Measurements from ENCODE around the gene TRIM66. TPM values are rescaled to one million over a fixed set of nuclear protein-coding genes. Genes with fewer than 3 reads are reported as not detected.

Gene TRIM66
- total and polyA plus RNA-seq, 4 donors = 3.4 to 18.7 (median 8.9) TPM

- ATAC-seq (ENCODE audit: low FRiP score) (no peak), DNase-seq (no peak)
- Histone ChIP-seq H3K9me3 (ENCODE audit: control insufficient read depth, low read length) (no peaks in the 10 kb centered on the region), H3K27ac (ENCODE audit: low read depth in 1 of 2, low read length in 2 of 2) (no peak overlapping the region), H3K27me3 (ENCODE audit: control insufficient read depth in 1 of 2, insufficient read depth in 2 of 2, low read length in 1 of 2) (no peaks in the 10 kb centered on the region), H3K36me3 (ENCODE audit: control insufficient read depth in 1 of 2, insufficient read depth in 2 of 2, low read length in 1 of 2) (peaks cover 0 to 7% of the 10 kb centered on the region in 2 donors), H3K4me1 (ENCODE audit: control insufficient read depth in 1 of 2, insufficient read depth in 2 of 2, low read length in 2 of 2) (no peaks in the 10 kb centered on the region), H3K4me3 (ENCODE audit: low read length in 2 of 2) (no peak overlapping the region)
- 79 to 82% methylated on average over 4 of the region's 4 CpGs for WGBS, 2 donors
- intact Hi-C loops (cut with DNase I) = no loop called here
Measured at GRCh38 chr11:8690374-8691342, 8.2 kb upstream of the TRIM66 start.

- whole genome bisulfite sequencing, 2 donors = 77 to 82% methylated on average over 8 of the region's 8 CpGs
- ATAC-seq (ENCODE audit: low FRiP score) (no peak), DNase-seq (no peak)
- Histone ChIP-seq H3K27me3 (ENCODE audit: control insufficient read depth in 1 of 2, insufficient read depth in 2 of 2, low read length in 1 of 2) (no peaks in the 10 kb centered on the region), H3K4me3 (ENCODE audit: low read length in 2 of 2) (no peak overlapping the region), H3K9me3 (ENCODE audit: control insufficient read depth, low read length) (no peaks in the 10 kb centered on the region), H3K27ac (ENCODE audit: low read depth in 1 of 2, low read length in 2 of 2) (no peak overlapping the region), H3K4me1 (ENCODE audit: control insufficient read depth in 1 of 2, insufficient read depth in 2 of 2, low read length in 2 of 2) (no peaks in the 10 kb centered on the region), H3K36me3 (ENCODE audit: control insufficient read depth in 1 of 2, insufficient read depth in 2 of 2, low read length in 1 of 2) (peaks cover 0 to 4% of the 10 kb centered on the region in 2 donors)
- intact Hi-C loops (cut with DNase I) = loop anchor here (2.0 to 10.0 kb wide), 5 partner anchors 19 to 275 kb away; partner anchors contain the start of gene TMEM9B (in 2 of the 2)
Measured at GRCh38 chr11:8689726-8690255, 7.3 kb upstream of the TRIM66 start.

GRCh38 chr11:8688414-8689362, 6.2 kb upstream of the TRIM66 start:
- Histone ChIP-seq H3K27me3 (ENCODE audit: control insufficient read depth in 1 of 2, insufficient read depth in 2 of 2, low read length in 1 of 2) (no peaks in the 10 kb centered on the region), H3K9me3 (ENCODE audit: control insufficient read depth, low read length) (no peaks in the 10 kb centered on the region), H3K4me1 (ENCODE audit: control insufficient read depth in 1 of 2, insufficient read depth in 2 of 2, low read length in 2 of 2) (no peaks in the 10 kb centered on the region), H3K4me3 (ENCODE audit: low read length in 2 of 2) (peak overlapping the region; percentile 32 to 65), H3K36me3 (ENCODE audit: control insufficient read depth in 1 of 2, insufficient read depth in 2 of 2, low read length in 1 of 2) (no peaks in the 10 kb centered on the region), H3K27ac (ENCODE audit: low read depth in 1 of 2, low read length in 2 of 2) (peak overlapping the region; percentile 18 to 92)
- intact Hi-C loops (cut with DNase I) = loop anchor here (2.0 to 10.0 kb wide), 5 partner anchors 20 to 276 kb away; partner anchors contain the start of gene TMEM9B (in 2 of the 2)
- WGBS, 2 donors = 0 to 1% methylated on average over 56 of the region's 56 CpGs
- peak; percentile 97 for ATAC-seq (ENCODE audit: low FRiP score)
- DNase-seq = peak; percentile 97 to 98

- H3K27ac ChIP-seq (ENCODE audit: low read depth in 1 of 2, low read length in 2 of 2) = no peak overlapping the region
Measured at GRCh38 chr11:8686325-8686724, 3.9 kb upstream of the TRIM66 start.

GRCh38 chr11:8685820-8686219, 3.4 kb upstream of the TRIM66 start:
- H3K27me3 ChIP-seq (ENCODE audit: control insufficient read depth in 1 of 2, insufficient read depth in 2 of 2, low read length in 1 of 2) = no peaks in the 10 kb centered on the region
- WGBS, 2 donors = 63 to 65% methylated on average over 2 of the region's 2 CpGs
- no peaks in the 10 kb centered on the region for H3K36me3 ChIP-seq (ENCODE audit: control insufficient read depth in 1 of 2, insufficient read depth in 2 of 2, low read length in 1 of 2)
- no peak overlapping the region for H3K27ac ChIP-seq (ENCODE audit: low read depth in 1 of 2, low read length in 2 of 2)
- H3K9me3 ChIP-seq (ENCODE audit: control insufficient read depth, low read length) = no peaks in the 10 kb centered on the region
- no peaks in the 10 kb centered on the region for H3K4me1 ChIP-seq (ENCODE audit: control insufficient read depth in 1 of 2, insufficient read depth in 2 of 2, low read length in 2 of 2)
- intact Hi-C loops (cut with DNase I) = loop anchor here (5.0 to 10.0 kb wide), 4 partner anchors 79 to 279 kb away; partner anchors contain the start of gene TMEM9B (in 2 of the 2)
- no peak overlapping the region for H3K4me3 ChIP-seq (ENCODE audit: low read length in 2 of 2)
- no peak for DNase-seq
- ATAC-seq (ENCODE audit: low FRiP score) = no peak

More at GRCh38 chr11:8686325-8686724, 3.9 kb upstream of the TRIM66 start:
- intact Hi-C loops (cut with DNase I) = loop anchor here (5.0 to 10.0 kb wide), 4 partner anchors 78 to 278 kb away; partner anchors contain the start of gene TMEM9B (in 2 of the 2)
- Histone ChIP-seq H3K36me3 (ENCODE audit: control insufficient read depth in 1 of 2, insufficient read depth in 2 of 2, low read length in 1 of 2) (no peaks in the 10 kb centered on the region), H3K4me1 (ENCODE audit: control insufficient read depth in 1 of 2, insufficient read depth in 2 of 2, low read length in 2 of 2) (no peaks in the 10 kb centered on the region), H3K4me3 (ENCODE audit: low read length in 2 of 2) (no peak overlapping the region), H3K27me3 (ENCODE audit: control insufficient read depth in 1 of 2, insufficient read depth in 2 of 2, low read length in 1 of 2) (no peaks in the 10 kb centered on the region), H3K9me3 (ENCODE audit: control insufficient read depth, low read length) (no peaks in the 10 kb centered on the region)
- DNase-seq (no peak), ATAC-seq (ENCODE audit: low FRiP score) (no peak)
- 75 to 83% methylated on average over 7 of the region's 7 CpGs for WGBS, 2 donors

GRCh38 chr11:8685306-8685705, 2.8 kb upstream of the TRIM66 start:
- ATAC-seq (ENCODE audit: low FRiP score) = no peak

GRCh38 chr11:8684600-8685290, 2.3 kb upstream of the TRIM66 start:
- H3K27ac ChIP-seq (ENCODE audit: low read depth in 1 of 2, low read length in 2 of 2) = no peak overlapping the region
- H3K36me3 ChIP-seq (ENCODE audit: control insufficient read depth in 1 of 2, insufficient read depth in 2 of 2, low read length in 1 of 2) = no peaks in the 10 kb centered on the region
- H3K4me1 ChIP-seq (ENCODE audit: control insufficient read depth in 1 of 2, insufficient read depth in 2 of 2, low read length in 2 of 2) = no peaks in the 10 kb centered on the region
- intact Hi-C loops (cut with DNase I) = loop anchor here (5.0 to 10.0 kb wide), 6 partner anchors 80 to 280 kb away; partner anchors contain the start of genes TMEM9B (in 2 of the 2) and AKIP1 (in 1 of the 2)
- ATAC-seq (ENCODE audit: low FRiP score) = no peak
- 74 to 79% methylated on average over 6 of the region's 6 CpGs for WGBS, 2 donors
- no peak for DNase-seq
- H3K9me3 ChIP-seq (ENCODE audit: control insufficient read depth, low read length) = no peaks in the 10 kb centered on the region
- no peaks in the 10 kb centered on the region for H3K27me3 ChIP-seq (ENCODE audit: control insufficient read depth in 1 of 2, insufficient read depth in 2 of 2, low read length in 1 of 2)
- no peak overlapping the region for H3K4me3 ChIP-seq (ENCODE audit: low read length in 2 of 2)

More at GRCh38 chr11:8685306-8685705, 2.8 kb upstream of the TRIM66 start:
- no peaks in the 10 kb centered on the region for H3K9me3 ChIP-seq (ENCODE audit: control insufficient read depth, low read length)
- no peaks in the 10 kb centered on the region for H3K27me3 ChIP-seq (ENCODE audit: control insufficient read depth in 1 of 2, insufficient read depth in 2 of 2, low read length in 1 of 2)
- intact Hi-C loops (cut with DNase I) = loop anchor here (5.0 to 10.0 kb wide), 4 partner anchors 79 to 279 kb away; partner anchors contain the start of gene TMEM9B (in 2 of the 2)
- WGBS, 2 donors = 75% methylated on average over 7 of the region's 7 CpGs
- H3K36me3 ChIP-seq (ENCODE audit: control insufficient read depth in 1 of 2, insufficient read depth in 2 of 2, low read length in 1 of 2) = no peaks in the 10 kb centered on the region
- H3K4me3 ChIP-seq (ENCODE audit: low read length in 2 of 2) = no peak overlapping the region
- no peak for DNase-seq
- no peak overlapping the region for H3K27ac ChIP-seq (ENCODE audit: low read depth in 1 of 2, low read length in 2 of 2)
- H3K4me1 ChIP-seq (ENCODE audit: control insufficient read depth in 1 of 2, insufficient read depth in 2 of 2, low read length in 2 of 2) = no peaks in the 10 kb centered on the region
